HEK293 (cell line): ENCODE results near the gene ADCK2.

Experiments
- AEBP2 ChIP-seq: fragments of 450-650 bp; formaldehyde crosslinking; IDR thresholded peaks from 2 replicates; pipeline ENCODE4 v1.5.1; 2016; ENCODE audit warnings: missing biosample characterization, missing genetic modification characterization, borderline replicate concordance
- MYNN ChIP-seq: fragments of 450-650 bp; formaldehyde crosslinking; IDR thresholded peaks from 2 replicates; pipeline ENCODE4 v1.5.1; 2016; ENCODE audit warnings: missing biosample characterization, missing genetic modification characterization, borderline replicate concordance
- PBX3 ChIP-seq: sonication (generic); formaldehyde crosslinking; IDR thresholded peaks from 2 replicates; pipeline ENCODE4 v1.8.1; 2022; ENCODE audit warnings: mild to moderate bottlenecking, moderate library complexity, missing genetic modification reagents
- SETDB1 ChIP-seq: IDR thresholded peaks from one replicate; pipeline ENCODE4 v1.6.1; 2017; ENCODE audit warnings: mild to moderate bottlenecking, low read length, moderate library complexity, mixed read lengths; ENCODE audit not compliant: insufficient read length
- ZBTB17 ChIP-seq: fragments of 450-650 bp; formaldehyde crosslinking; IDR thresholded peaks from 2 replicates; pipeline ENCODE4 v1.5.1; 2016; ENCODE audit warnings: missing biosample characterization, missing genetic modification characterization
- ZBTB8A ChIP-seq: fragments of 450-650 bp; formaldehyde crosslinking; IDR thresholded peaks from 2 replicates; pipeline ENCODE4 v1.5.1; 2016; ENCODE audit warnings: missing biosample characterization, missing genetic modification characterization
- ZFP41 ChIP-seq: fragments of 450-650 bp; formaldehyde crosslinking; IDR thresholded peaks from 2 replicates; pipeline ENCODE4 v1.5.1; 2016; ENCODE audit warnings: missing biosample characterization, missing genetic modification characterization, borderline replicate concordance
- ZNF140 ChIP-seq: fragments of 450-650 bp; formaldehyde crosslinking; IDR thresholded peaks from 2 replicates; pipeline ENCODE4 v1.5.1; 2016; ENCODE audit warnings: missing biosample characterization, missing genetic modification characterization
- ZNF184 ChIP-seq: fragments of 450-650 bp; IDR thresholded peaks from 2 replicates; pipeline ENCODE4 v1.5.1; 2018; ENCODE audit warnings: missing biosample characterization, mild to moderate bottlenecking, missing genetic modification characterization
- ZNF324 ChIP-seq: fragments of 450-650 bp; formaldehyde crosslinking; IDR thresholded peaks from 2 replicates; pipeline ENCODE4 v1.5.1; 2016; ENCODE audit warnings: missing biosample characterization, missing genetic modification characterization
- ZNF362 ChIP-seq: fragments of 450-650 bp; formaldehyde crosslinking; IDR thresholded peaks from 2 replicates; pipeline ENCODE4 v1.5.1; 2016; ENCODE audit warnings: missing biosample characterization, missing genetic modification characterization
- ZNF404 ChIP-seq: fragments of 450-650 bp; formaldehyde crosslinking; IDR thresholded peaks from 2 replicates; pipeline ENCODE4 v1.5.1; 2017; ENCODE audit warnings: missing biosample characterization, missing genetic modification characterization
- ZNF473 ChIP-seq: fragments of 450-650 bp; formaldehyde crosslinking; IDR thresholded peaks from 2 replicates; pipeline ENCODE4 v1.5.1; 2017; ENCODE audit warnings: missing biosample characterization, missing genetic modification characterization
- ZNF501 ChIP-seq: fragments of 450-650 bp; formaldehyde crosslinking; IDR thresholded peaks from 2 replicates; pipeline ENCODE4 v1.5.1; 2016; ENCODE audit warnings: missing biosample characterization, missing genetic modification characterization
- ZNF600 ChIP-seq: fragments of 450-650 bp; formaldehyde crosslinking; IDR thresholded peaks from 2 replicates; pipeline ENCODE4 v1.5.1; 2016; ENCODE audit warnings: missing biosample characterization, missing genetic modification characterization
- ZNF664 ChIP-seq: fragments of 450-650 bp; formaldehyde crosslinking; IDR thresholded peaks from 2 replicates; pipeline ENCODE4 v1.5.1; 2016; ENCODE audit warnings: missing biosample characterization, missing genetic modification characterization
- ZNF670 ChIP-seq: fragments of 450-650 bp; formaldehyde crosslinking; IDR thresholded peaks from 2 replicates; pipeline ENCODE4 v1.5.1; 2016; ENCODE audit warnings: missing biosample characterization, missing genetic modification characterization, low read depth
- ZNF768 ChIP-seq: fragments of 450-650 bp; formaldehyde crosslinking; IDR thresholded peaks from 2 replicates; pipeline ENCODE4 v1.5.1; 2018; ENCODE audit warnings: missing biosample characterization, mild to moderate bottlenecking, missing genetic modification characterization
- ZSCAN16 ChIP-seq: fragments of 450-650 bp; formaldehyde crosslinking; IDR thresholded peaks from 2 replicates; pipeline ENCODE4 v1.5.1; 2016; ENCODE audit warnings: missing biosample characterization, missing genetic modification characterization
- ZSCAN5A ChIP-seq: fragments of 450-650 bp; formaldehyde crosslinking; IDR thresholded peaks from 2 replicates; pipeline ENCODE4 v1.5.1; 2016; ENCODE audit warnings: missing biosample characterization, missing genetic modification characterization
- TF ChIP-seq, protein P1 (sequence below): fragments of 450-650 bp; formaldehyde crosslinking; IDR thresholded peaks from 2 replicates; pipeline ENCODE4 v1.5.1; 2016; ENCODE audit warnings: missing biosample characterization, missing genetic modification characterization
- TF ChIP-seq, protein P2 (sequence below): fragments of 450-650 bp; formaldehyde crosslinking; IDR thresholded peaks from 2 replicates; pipeline ENCODE4 v1.5.1; 2016; ENCODE audit warnings: missing biosample characterization, missing genetic modification characterization
- TF ChIP-seq, protein P3 (sequence below): fragments of 450-650 bp; formaldehyde crosslinking; IDR thresholded peaks from 2 replicates; pipeline ENCODE4 v1.5.1; 2017; ENCODE audit warnings: missing biosample characterization, mild to moderate bottlenecking, missing genetic modification characterization, moderate library complexity
- TF ChIP-seq, protein P4 (sequence below): fragments of 450-650 bp; formaldehyde crosslinking; IDR thresholded peaks from 2 replicates; pipeline ENCODE4 v1.5.1; 2016; ENCODE audit warnings: missing biosample characterization, missing genetic modification characterization, low read depth
- TF ChIP-seq, protein P5 (sequence below): fragments of 450-650 bp; formaldehyde crosslinking; IDR thresholded peaks from 2 replicates; pipeline ENCODE4 v1.5.0; 2017; ENCODE audit warnings: missing biosample characterization, missing genetic modification characterization, borderline replicate concordance

Gene ADCK2

GRCh38 chr7:140696680-140697446 is 24.1 kb downstream of the ADCK2 start, which contains the start of gene NDUFB2 (continued):
- TF ChIP-seq ZNF184 (tag by site-specific recombination): 0 out of 2 replicates have a peak, but pooled peaks have one; percentile 25
- no peak for TF ChIP-seq ZNF670
- TF ChIP-seq AEBP2: 0 out of 2 replicates have a peak, but pooled peaks have one; percentile 25
- 0 out of 2 replicates have a peak, but pooled peaks have one; percentile 24 for TF ChIP-seq MYNN (tag by site-specific recombination)
- no peak for TF ChIP-seq ZNF362 (tag by site-specific recombination)
- TF ChIP-seq ZNF404 (tag by site-specific recombination): no peak
- TF ChIP-seq, protein P1, sequence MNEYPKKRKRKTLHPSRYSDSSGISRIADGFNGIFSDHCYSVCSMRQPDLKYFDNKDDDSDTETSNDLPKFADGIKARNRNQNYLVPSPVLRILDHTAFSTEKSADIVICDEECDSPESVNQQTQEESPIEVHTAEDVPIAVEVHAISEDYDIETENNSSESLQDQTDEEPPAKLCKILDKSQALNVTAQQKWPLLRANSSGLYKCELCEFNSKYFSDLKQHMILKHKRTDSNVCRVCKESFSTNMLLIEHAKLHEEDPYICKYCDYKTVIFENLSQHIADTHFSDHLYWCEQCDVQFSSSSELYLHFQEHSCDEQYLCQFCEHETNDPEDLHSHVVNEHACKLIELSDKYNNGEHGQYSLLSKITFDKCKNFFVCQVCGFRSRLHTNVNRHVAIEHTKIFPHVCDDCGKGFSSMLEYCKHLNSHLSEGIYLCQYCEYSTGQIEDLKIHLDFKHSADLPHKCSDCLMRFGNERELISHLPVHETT: peak; percentile 80; the same call in 1 of the 2 replicates
- TF ChIP-seq ZBTB17 (tag by site-specific recombination): peak; percentile 91
- TF ChIP-seq, protein P2, sequence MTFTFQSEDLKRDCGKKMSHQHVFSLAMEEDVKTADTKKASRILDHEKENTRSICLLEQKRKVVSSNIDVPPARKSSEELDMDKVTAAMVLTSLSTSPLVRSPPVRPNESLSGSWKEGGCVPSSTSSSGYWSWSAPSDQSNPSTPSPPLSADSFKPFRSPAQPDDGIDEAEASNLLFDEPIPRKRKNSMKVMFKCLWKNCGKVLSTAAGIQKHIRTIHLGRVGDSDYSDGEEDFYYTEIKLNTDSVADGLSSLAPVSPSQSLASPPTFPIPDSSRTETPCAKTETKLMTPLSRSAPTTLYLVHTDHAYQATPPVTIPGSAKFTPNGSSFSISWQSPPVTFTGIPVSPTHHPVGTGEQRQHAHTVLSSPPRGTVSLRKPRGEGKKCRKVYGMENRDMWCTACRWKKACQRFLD: peak; percentile 10; the same call in 1 of the 2 replicates
- TF ChIP-seq ZNF324: peak; percentile 86; the same call in 1 of the 2 replicates
- TF ChIP-seq PBX3: peak; percentile 82; the same call in 1 of the 2 replicates
- no peak for TF ChIP-seq ZNF140 (tag by site-specific recombination)
- no peak for TF ChIP-seq ZNF664 (tag by site-specific recombination)
- TF ChIP-seq, protein P3, sequence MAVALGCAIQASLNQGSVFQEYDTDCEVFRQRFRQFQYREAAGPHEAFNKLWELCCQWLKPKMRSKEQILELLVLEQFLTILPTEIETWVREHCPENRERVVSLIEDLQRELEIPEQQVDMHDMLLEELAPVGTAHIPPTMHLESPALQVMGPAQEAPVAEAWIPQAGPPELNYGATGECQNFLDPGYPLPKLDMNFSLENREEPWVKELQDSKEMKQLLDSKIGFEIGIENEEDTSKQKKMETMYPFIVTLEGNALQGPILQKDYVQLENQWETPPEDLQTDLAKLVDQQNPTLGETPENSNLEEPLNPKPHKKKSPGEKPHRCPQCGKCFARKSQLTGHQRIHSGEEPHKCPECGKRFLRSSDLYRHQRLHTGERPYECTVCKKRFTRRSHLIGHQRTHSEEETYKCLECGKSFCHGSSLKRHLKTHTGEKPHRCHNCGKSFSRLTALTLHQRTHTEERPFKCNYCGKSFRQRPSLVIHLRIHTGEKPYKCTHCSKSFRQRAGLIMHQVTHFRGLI (tag by site-specific recombination): peak; percentile 39; the same call in 1 of the 2 replicates
- TF ChIP-seq, protein P4, sequence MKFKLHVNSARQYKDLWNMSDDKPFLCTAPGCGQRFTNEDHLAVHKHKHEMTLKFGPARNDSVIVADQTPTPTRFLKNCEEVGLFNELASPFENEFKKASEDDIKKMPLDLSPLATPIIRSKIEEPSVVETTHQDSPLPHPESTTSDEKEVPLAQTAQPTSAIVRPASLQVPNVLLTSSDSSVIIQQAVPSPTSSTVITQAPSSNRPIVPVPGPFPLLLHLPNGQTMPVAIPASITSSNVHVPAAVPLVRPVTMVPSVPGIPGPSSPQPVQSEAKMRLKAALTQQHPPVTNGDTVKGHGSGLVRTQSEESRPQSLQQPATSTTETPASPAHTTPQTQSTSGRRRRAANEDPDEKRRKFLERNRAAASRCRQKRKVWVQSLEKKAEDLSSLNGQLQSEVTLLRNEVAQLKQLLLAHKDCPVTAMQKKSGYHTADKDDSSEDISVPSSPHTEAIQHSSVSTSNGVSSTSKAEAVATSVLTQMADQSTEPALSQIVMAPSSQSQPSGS (tag by site-specific recombination): no peak
- TF ChIP-seq ZNF473 (tag by site-specific recombination): no peak
- no peak for TF ChIP-seq ZFP41 (tag by site-specific recombination)
- no peak for TF ChIP-seq SETDB1
- peak; percentile 82 for TF ChIP-seq ZNF600 (tag by site-specific recombination)
- peak; percentile 20; the same call in 1 of the 2 replicates for TF ChIP-seq ZSCAN5A
- TF ChIP-seq ZSCAN16: peak; percentile 9; the same call in 1 of the 2 replicates
- TF ChIP-seq, protein P5, sequence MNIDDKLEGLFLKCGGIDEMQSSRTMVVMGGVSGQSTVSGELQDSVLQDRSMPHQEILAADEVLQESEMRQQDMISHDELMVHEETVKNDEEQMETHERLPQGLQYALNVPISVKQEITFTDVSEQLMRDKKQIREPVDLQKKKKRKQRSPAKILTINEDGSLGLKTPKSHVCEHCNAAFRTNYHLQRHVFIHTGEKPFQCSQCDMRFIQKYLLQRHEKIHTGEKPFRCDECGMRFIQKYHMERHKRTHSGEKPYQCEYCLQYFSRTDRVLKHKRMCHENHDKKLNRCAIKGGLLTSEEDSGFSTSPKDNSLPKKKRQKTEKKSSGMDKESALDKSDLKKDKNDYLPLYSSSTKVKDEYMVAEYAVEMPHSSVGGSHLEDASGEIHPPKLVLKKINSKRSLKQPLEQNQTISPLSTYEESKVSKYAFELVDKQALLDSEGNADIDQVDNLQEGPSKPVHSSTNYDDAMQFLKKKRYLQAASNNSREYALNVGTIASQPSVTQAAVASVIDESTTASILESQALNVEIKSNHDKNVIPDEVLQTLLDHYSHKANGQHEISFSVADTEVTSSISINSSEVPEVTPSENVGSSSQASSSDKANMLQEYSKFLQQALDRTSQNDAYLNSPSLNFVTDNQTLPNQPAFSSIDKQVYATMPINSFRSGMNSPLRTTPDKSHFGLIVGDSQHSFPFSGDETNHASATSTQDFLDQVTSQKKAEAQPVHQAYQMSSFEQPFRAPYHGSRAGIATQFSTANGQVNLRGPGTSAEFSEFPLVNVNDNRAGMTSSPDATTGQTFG (tag by site-specific recombination): no peak
- peak; percentile 98 for TF ChIP-seq ZNF501
- TF ChIP-seq ZBTB8A: peak; percentile 93
- no peak for TF ChIP-seq ZNF768 (tag by site-specific recombination)
